CD4-positive, alpha-beta T cell treated with Interleukin-4 for 4 hours (primary cell): ENCODE measurements around the gene DIS3L2.

Experiments used
- DNase-seq: peaks from one replicate; pipeline ENCODE4 v3.0.0-alpha.2; 2020

The DIS3L2 gene

GRCh38 chr2:232235716-232236115, 274.2 kb downstream of the DIS3L2 start:
- DNase-seq, result no peak

GRCh38 chr2:232236200-232236599, 274.7 kb downstream of the DIS3L2 start:
- no peak for DNase-seq

- DNase-seq, result no peak
These were observed 276.0 kb downstream of the DIS3L2 start for GRCh38 chr2:232237464-232237863.

GRCh38 chr2:232238108-232238507, 276.6 kb downstream of the DIS3L2 start:
- DNase-seq, result no peak

- DNase-seq, result no peak
These were observed 277.1 kb downstream of the DIS3L2 start for GRCh38 chr2:232238596-232238995.

GRCh38 chr2:232239951-232240681, 278.6 kb downstream of the DIS3L2 start:
- no peak for DNase-seq

- no peak for DNase-seq
These were observed 279.4 kb downstream of the DIS3L2 start for GRCh38 chr2:232240906-232241305.

- DNase-seq, result no peak
These were observed 280.8 kb downstream of the DIS3L2 start for GRCh38 chr2:232242316-232242715.

- DNase-seq, result no peak
These were observed 283.6 kb downstream of the DIS3L2 start for GRCh38 chr2:232245111-232245510.

- DNase-seq, result no peak
These were observed 284.7 kb downstream of the DIS3L2 start for GRCh38 chr2:232246245-232246644.

- DNase-seq, result no peak
These were observed 287.6 kb downstream of the DIS3L2 start for GRCh38 chr2:232249096-232249495.

- DNase-seq, result no peak
These were observed 289.0 kb downstream of the DIS3L2 start for GRCh38 chr2:232250246-232251175.

GRCh38 chr2:232255033-232255432, 293.5 kb downstream of the DIS3L2 start:
- no peak for DNase-seq

GRCh38 chr2:232260075-232260474, 298.6 kb downstream of the DIS3L2 start:
- no peak for DNase-seq

GRCh38 chr2:232261776-232262175, 300.3 kb downstream of the DIS3L2 start:
- no peak for DNase-seq

GRCh38 chr2:232263295-232263694, 301.8 kb downstream of the DIS3L2 start:
- DNase-seq, result no peak

GRCh38 chr2:232264081-232264480, 302.6 kb downstream of the DIS3L2 start:
- no peak for DNase-seq

GRCh38 chr2:232265329-232265728, 303.8 kb downstream of the DIS3L2 start:
- no peak for DNase-seq

GRCh38 chr2:232268636-232269165, 307.2 kb downstream of the DIS3L2 start:
- DNase-seq, result no peak

GRCh38 chr2:232269867-232270266, 308.4 kb downstream of the DIS3L2 start:
- no peak for DNase-seq

GRCh38 chr2:232273903-232274643, 312.6 kb downstream of the DIS3L2 start:
- DNase-seq, result no peak

GRCh38 chr2:232275670-232276069, 314.2 kb downstream of the DIS3L2 start:
- no peak for DNase-seq
